Gastrocnemius medialis (tissue), 4 donors: ENCODE results near the gene PRKD1. TPM values are rescaled to one million over a fixed set of nuclear protein-coding genes. Genes with fewer than 3 reads are reported as not detected.

Experiments used
- ATAC-seq, 2 donors: fragments of 150-250 bp; one replicate each; pipeline ENCODE4 v1.9.1; 2016
- DNase-seq, 2 donors: peaks; one replicate each; pipeline ENCODE4 v3.0.0-alpha.2; 2019
- H3K27ac ChIP-seq, 4 donors: fragments of 200-600 bp; sonication (generic); 1 replicate in 1 of 4; 2 replicates in 3 of 4; pipeline ENCODE4 v1.5.1; 2016 to 2018; ENCODE audit warnings: mild to moderate bottlenecking in 2 of 4, moderate library complexity in 1 of 4
- H3K27me3 ChIP-seq, 3 donors: fragments of 200-600 bp; sonication (generic) in 2 of 3; 1 replicate in 1 of 3; 2 replicates in 2 of 3; pipeline versions ENCODE4 v1.5.1 to v1.6.0; 2016 to 2019; ENCODE audit warnings: mild to moderate bottlenecking in 1 of 3, moderate library complexity in 1 of 3
- H3K36me3 ChIP-seq, 2 donors: fragments of 200-600 bp; sonication (generic) in 1 of 2; one replicate each; pipeline ENCODE4 v1.5.1; 2017 to 2018
- H3K4me1 ChIP-seq, 2 donors: fragments of 200-600 bp; sonication (generic) in 1 of 2; one replicate each; pipeline ENCODE4 v1.5.1; 2016 to 2017; ENCODE audit warnings: mild to moderate bottlenecking in 2 of 2
- H3K4me3 ChIP-seq, 4 donors: fragments of 200-600 bp; sonication (generic) in 3 of 4; 1 replicate in 1 of 4; 2 replicates in 3 of 4; pipeline ENCODE4 v1.5.1; 2016 to 2019; ENCODE audit warnings: mild to moderate bottlenecking in 2 of 4
- H3K9me3 ChIP-seq, 3 donors: fragments of 200-600 bp; sonication (generic) in 2 of 3; 1 replicate in 1 of 3; 2 replicates in 2 of 3; pipeline ENCODE4 v1.5.1; 2016 to 2019
- CTCF ChIP-seq, 5 experiments: fragments of 450-650 bp in 3 of 5; fragments of 200-600 bp in 2 of 5; sonication (generic) in 2 of 5; IDR thresholded peaks in 4 of 5; conservative IDR thresholded peaks in 1 of 5; 1 replicate in 4 of 5; 2 replicates in 1 of 5; pipeline ENCODE4 v1.5.1; 2016 to 2019; ENCODE audit warnings: antibody characterized with exemption in 5 of 5, mild to moderate bottlenecking in 3 of 5, moderate library complexity in 3 of 5
- POLR2A ChIP-seq, 2 donors: fragments of 450-650 bp; IDR thresholded peaks; one replicate each; pipeline ENCODE4 v1.6.1; 2017; ENCODE audit warnings: antibody characterized with exemption in 2 of 2, mild to moderate bottlenecking in 2 of 2, moderate library complexity in 2 of 2
- in situ Hi-C, 4 donors: fragments of 200-750 bp; cut with MboI; loops; one replicate each; pipeline versions ENCODE4 v1.15.0 to v1.8.0; 2017; ENCODE audit warnings: low sequenced_read_pairs in 4 of 4
- intact Hi-C: fragments of 100-400 bp; cut with DNase I; formaldehyde crosslinking; loops from one replicate; pipeline ENCODE4 v1.15.1; 2023; ENCODE audit warnings: low total_unique reads
- total RNA-seq, 4 donors: library from RNA; depleted of rRNA; stranded (reverse); fragments of >200 nt; gene quantifications; one replicate each; pipeline versions ENCODE4 v1.1.0 to v1.2.3, GENCODE V29; 2016

Gene PRKD1
- total RNA-seq, 4 donors from 2014 or later: 1.5 to 4.1 (median 1.7) TPM

- Histone ChIP-seq H3K36me3 (no peaks in the 10 kb centered on the region), H3K9me3 (no peaks in the 10 kb centered on the region), H3K27me3 (no peaks in the 10 kb centered on the region), H3K4me3 (no peak overlapping the region), H3K4me1 (peaks cover 0 to 10% of the 10 kb centered on the region in 2 donors), H3K27ac (no peak overlapping the region)
- in situ Hi-C loops: no loop called here
- TF ChIP-seq POLR2A (IDR thresholded peaks at IDR 0.05) (no peak), CTCF (IDR thresholded peaks at IDR 0.05 in 4 of 5, conservative IDR thresholded peaks at IDR 0.05 in 1 of 5) (no peak)
- intact Hi-C loops: no loop called here
- DNase-seq: no peak
- no peak for ATAC-seq
Observed at GRCh38 chr14:29851397-29851796, 76.2 kb downstream of the PRKD1 start.

- no peak for TF ChIP-seq CTCF (IDR thresholded peaks at IDR 0.05 in 4 of 5, conservative IDR thresholded peaks at IDR 0.05 in 1 of 5)
- TF ChIP-seq POLR2A (IDR thresholded peaks at IDR 0.05): no peak
- in situ Hi-C loops: no loop called here
Observed at GRCh38 chr14:29847056-29847380, 80.6 kb downstream of the PRKD1 start.

GRCh38 chr14:29846339-29847055 is 81.2 kb downstream of the PRKD1 start:
- Histone ChIP-seq H3K4me3 (no peak overlapping the region), H3K27ac (peak overlapping the region in 1 of 4 donors; percentile 32), H3K4me1 (peaks cover 3 to 22% of the 10 kb centered on the region in 2 donors), H3K27me3 (no peaks in the 10 kb centered on the region), H3K36me3 (no peaks in the 10 kb centered on the region), H3K9me3 (no peaks in the 10 kb centered on the region)
- DNase-seq: no peak
- no peak for ATAC-seq
- TF ChIP-seq CTCF (IDR thresholded peaks at IDR 0.05 in 4 of 5, conservative IDR thresholded peaks at IDR 0.05 in 1 of 5) (no peak), POLR2A (IDR thresholded peaks at IDR 0.05) (no peak)
- intact Hi-C loops: no loop called here
- in situ Hi-C loops: no loop called here

More at GRCh38 chr14:29847056-29847380, 80.6 kb downstream of the PRKD1 start:
- Histone ChIP-seq H3K27me3 (no peaks in the 10 kb centered on the region), H3K36me3 (no peaks in the 10 kb centered on the region), H3K4me1 (peaks cover 3 to 22% of the 10 kb centered on the region in 2 donors), H3K27ac (no peak overlapping the region), H3K9me3 (no peaks in the 10 kb centered on the region), H3K4me3 (no peak overlapping the region)
- intact Hi-C loops: no loop called here
- ATAC-seq (no peak), DNase-seq (no peak)

- ATAC-seq: no peak
- TF ChIP-seq POLR2A (IDR thresholded peaks at IDR 0.05): no peak
- no peak for TF ChIP-seq CTCF (IDR thresholded peaks at IDR 0.05 in 4 of 5, conservative IDR thresholded peaks at IDR 0.05 in 1 of 5)
- H3K9me3 ChIP-seq: peaks cover 0 to 9% (median 2%) of the 10 kb centered on the region in 3 donors
Observed at GRCh38 chr14:29843981-29844380, 83.7 kb downstream of the PRKD1 start.

More at GRCh38 chr14:29843981-29844380, 83.7 kb downstream of the PRKD1 start:
- no peak overlapping the region for H3K4me3 ChIP-seq
- in situ Hi-C loops: no loop called here
- H3K27me3 ChIP-seq: no peaks in the 10 kb centered on the region
- H3K27ac ChIP-seq: no peak overlapping the region
- no peak for DNase-seq
- no peaks in the 10 kb centered on the region for H3K36me3 ChIP-seq
- H3K4me1 ChIP-seq: peaks cover 3 to 22% of the 10 kb centered on the region in 2 donors
- intact Hi-C loops: no loop called here
